GM21423 (cell line): ENCODE measurements around the gene RAD51AP2.

ENCODE experiments used
- ATAC-seq: cut with Tn5 transposase; IDR thresholded peaks from one replicate; pipeline ENCODE4 v1.9.1; 2021; ENCODE audit warnings: mild to moderate bottlenecking, moderate library complexity; ENCODE audit not compliant: unreplicated experiment

The RAD51AP2 gene

DNA sequence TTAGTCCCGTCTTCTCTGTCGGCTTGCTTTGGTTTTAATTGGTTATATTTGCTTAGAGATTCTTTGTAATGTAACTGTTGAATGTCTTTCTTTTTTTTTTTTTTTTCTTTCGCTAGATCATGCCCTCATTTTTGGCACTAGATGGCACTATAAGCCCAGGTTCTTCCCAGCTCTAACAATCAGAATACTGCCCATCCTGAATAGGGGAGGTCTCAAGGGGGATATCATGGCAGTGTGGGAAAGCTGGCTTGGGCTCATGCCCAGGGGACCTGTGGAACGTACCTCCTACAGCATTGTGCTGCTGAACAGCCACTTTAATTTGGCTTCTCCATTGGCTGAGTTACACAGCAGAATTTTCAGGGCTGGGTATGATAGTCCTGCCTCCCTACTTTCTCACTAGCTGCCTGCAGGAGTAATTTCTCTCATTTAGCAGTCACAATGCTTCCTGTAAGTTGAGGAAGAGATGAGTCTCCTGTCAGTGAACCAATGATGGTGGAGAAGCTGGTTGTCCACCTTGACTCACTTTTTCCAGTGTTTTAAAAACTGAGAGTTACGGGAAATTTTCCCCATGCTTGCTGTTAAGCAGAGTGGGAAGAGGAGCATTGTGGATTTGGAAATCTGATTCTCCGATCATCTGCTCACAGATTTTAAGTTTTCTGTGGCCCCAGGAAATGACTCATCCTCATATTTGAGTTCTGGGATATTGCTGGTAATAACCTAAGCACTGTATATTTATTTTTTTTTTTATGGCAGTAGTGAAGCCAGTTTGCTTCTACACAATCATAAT lies 47.2 kb downstream of the RAD51AP2 start:
- no peak for ATAC-seq

DNA sequence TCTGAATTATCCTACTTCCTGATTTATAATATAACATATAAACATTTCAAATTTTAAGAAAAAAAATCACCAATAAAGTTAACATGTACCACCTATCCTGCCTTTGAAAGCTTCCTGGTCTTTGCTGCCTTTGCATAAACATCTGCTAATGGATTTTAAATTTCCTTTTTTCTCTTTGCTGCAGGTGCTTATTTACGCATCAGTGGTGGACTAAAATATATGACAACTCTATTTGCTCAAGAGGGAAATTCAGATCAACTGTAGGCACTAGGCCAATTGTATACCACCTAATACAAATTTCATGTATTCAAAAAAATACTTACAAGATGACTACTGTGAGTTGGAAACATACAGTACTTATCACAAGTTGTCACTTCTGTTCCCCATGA lies 57.2 kb downstream of the RAD51AP2 start:
- ATAC-seq, result no peak
